Esophagus squamous epithelium (tissue), 5 donors: ENCODE measurements around the gene SYNE3. TPM values are rescaled to one million over a fixed set of nuclear protein-coding genes. Genes with fewer than 3 reads are reported as not detected.

ENCODE experiments used
- DNase-seq: peaks from one replicate; lab custom pipeline; 2025; lab: John Stamatoyannopoulos, UW
- H3K27ac ChIP-seq, 4 donors: fragments of 200-600 bp; sonication (generic); one replicate each; pipeline ENCODE4 v1.5.1; 2016 to 2019; ENCODE audit warnings: mild to moderate bottlenecking in 1 of 4
- H3K27me3 ChIP-seq, 4 donors: fragments of 200-600 bp; sonication (generic); 1 replicate in 3 of 4; 2 replicates in 1 of 4; pipeline versions ENCODE4 v1.5.1 to v1.6.0; 2017 to 2021; ENCODE audit warnings: antibody characterized with exemption in 1 of 4
- H3K36me3 ChIP-seq, 3 donors: fragments of 200-600 bp; sonication (generic); one replicate each; pipeline ENCODE4 v1.5.1; 2016 to 2019
- H3K4me1 ChIP-seq, 3 donors: fragments of 200-600 bp; sonication (generic); one replicate each; pipeline ENCODE4 v1.5.1; 2017 to 2019
- H3K4me3 ChIP-seq, 4 donors: fragments of 200-600 bp; sonication (generic); 1 replicate in 3 of 4; 2 replicates in 1 of 4; pipeline ENCODE4 v1.5.1; 2016 to 2019; ENCODE audit warnings: mild to moderate bottlenecking in 2 of 4, moderate library complexity in 1 of 4
- H3K9me3 ChIP-seq, 3 donors: fragments of 200-600 bp; sonication (generic); one replicate each; pipeline ENCODE4 v1.5.1; 2016 to 2019
- CTCF ChIP-seq, 6 experiments: fragments of 450-650 bp in 4 of 6; fragments of 200-600 bp in 2 of 6; sonication (generic) in 2 of 6; IDR thresholded peaks; one replicate each; pipeline ENCODE4 v1.5.1; 2016 to 2019; ENCODE audit warnings: antibody characterized with exemption in 6 of 6, mild to moderate bottlenecking in 4 of 6, moderate library complexity in 4 of 6
- POLR2A ChIP-seq, 4 donors: fragments of 450-650 bp; IDR thresholded peaks; one replicate each; pipeline ENCODE4 v1.6.1; 2017; ENCODE audit warnings: antibody characterized with exemption in 4 of 4, mild to moderate bottlenecking in 4 of 4, moderate library complexity in 3 of 4
- WGBS, 2 donors: methylation state at CpG; one replicate each; pipeline ENCODE4 v1.1.5; 2018; 5-methylcytosine and 5-hydroxymethylcytosine counted together
- intact Hi-C: fragments of 100-400 bp; cut with DNase I; formaldehyde crosslinking; loops from one replicate; pipeline ENCODE4 v1.15.0; 2022
- total RNA-seq, 4 donors: library from RNA; depleted of rRNA; stranded (reverse); fragments of >200 nt; gene quantifications; one replicate each; pipeline ENCODE4 v1.1.0, GENCODE V29; 2016
- donor health status: DM: yes; HTN: yes; CAD: no.

The SYNE3 gene
- total RNA-seq, 4 donors from 2014 or later = 1.5 to 11.6 (median 5.5) TPM

GRCh38 chr14:95531473-95531872, 15.0 kb upstream of the SYNE3 start:
- no peak for DNase-seq
- intact Hi-C loops = no loop called here
- Histone ChIP-seq H3K36me3 (peaks cover 0 to 8% (median 0%) of the 10 kb centered on the region in 3 donors), H3K27ac (peak overlapping the region in 2 of 4 donors; percentile 24 to 30), H3K27me3 (no peaks in the 10 kb centered on the region), H3K4me1 (peaks cover 39 to 74% (median 42%) of the 10 kb centered on the region in 3 donors), H3K4me3 (no peak overlapping the region), H3K9me3 (no peaks in the 10 kb centered on the region)
- no peak for TF ChIP-seq POLR2A (IDR thresholded peaks at IDR 0.05)
- no peak for TF ChIP-seq CTCF (IDR thresholded peaks at IDR 0.05)
- WGBS, 2 donors = 22 to 25% methylated on average over 3 of the region's 3 CpGs

- 57 to 64% methylated on average over 12 to 13 of the region's 13 CpGs for WGBS, 2 donors
- intact Hi-C loops = no loop called here
- DNase-seq = no peak
- Histone ChIP-seq H3K4me1 (peaks cover 31 to 74% (median 37%) of the 10 kb centered on the region in 3 donors), H3K27ac (peak overlapping the region in 2 of 4 donors; percentile 24 to 27), H3K27me3 (no peaks in the 10 kb centered on the region), H3K4me3 (no peak overlapping the region), H3K36me3 (peaks cover 0 to 8% (median 0%) of the 10 kb centered on the region in 3 donors), H3K9me3 (no peaks in the 10 kb centered on the region)
- TF ChIP-seq POLR2A (IDR thresholded peaks at IDR 0.05) = no peak
- no peak for TF ChIP-seq CTCF (IDR thresholded peaks at IDR 0.05)
Measured at GRCh38 chr14:95530473-95531276, 14.2 kb upstream of the SYNE3 start.

- H3K36me3 ChIP-seq = peaks cover 0 to 8% (median 0%) of the 10 kb centered on the region in 3 donors
- peaks cover 33 to 80% (median 33%) of the 10 kb centered on the region in 3 donors for H3K4me1 ChIP-seq
- H3K27me3 ChIP-seq = no peaks in the 10 kb centered on the region
- no peak overlapping the region for H3K4me3 ChIP-seq
- DNase-seq = no peak
- WGBS, 2 donors = 87 to 90% methylated on average over 7 of the region's 7 CpGs
- no peak overlapping the region for H3K27ac ChIP-seq
- intact Hi-C loops = loop anchor here (5.0 kb wide), 1 partner anchor 87 kb away; no protein-coding TSS in a partner anchor
- TF ChIP-seq CTCF (IDR thresholded peaks at IDR 0.05) (no peak), POLR2A (IDR thresholded peaks at IDR 0.05) (no peak)
- no peaks in the 10 kb centered on the region for H3K9me3 ChIP-seq
Measured at GRCh38 chr14:95529216-95529615, 12.8 kb upstream of the SYNE3 start.

GRCh38 chr14:95527387-95528002, 11.0 kb upstream of the SYNE3 start:
- Histone ChIP-seq H3K27me3 (no peaks in the 10 kb centered on the region), H3K27ac (peak overlapping the region in 3 of 4 donors; percentile 65 to 76 (median 67)), H3K36me3 (peaks cover 0 to 8% (median 0%) of the 10 kb centered on the region in 3 donors), H3K4me1 (peaks cover 21 to 82% (median 31%) of the 10 kb centered on the region in 3 donors), H3K9me3 (no peaks in the 10 kb centered on the region), H3K4me3 (no peak overlapping the region)
- WGBS, 2 donors = 48 to 51% methylated on average over 4 of the region's 4 CpGs
- TF ChIP-seq CTCF (IDR thresholded peaks at IDR 0.05) (peak; percentile 61 to 80 (median 76)), POLR2A (IDR thresholded peaks at IDR 0.05) (no peak)
- intact Hi-C loops = loop anchor here (5.0 kb wide), 1 partner anchor 85 kb away; no protein-coding TSS in a partner anchor
- no peak for DNase-seq
